Ovary (tissue), 3 donors: ENCODE results near the gene CAPG.

ENCODE experiments used
- CTCF ChIP-seq, 3 donors: fragments of 450-650 bp in 2 of 3; fragments of 200-600 bp in 1 of 3; IDR thresholded peaks; one replicate each; pipeline versions ENCODE4 v1.5.1 to v1.8.0; 2016 to 2022; ENCODE audit warnings: antibody characterized with exemption in 3 of 3, mild to moderate bottlenecking in 1 of 3
- EP300 ChIP-seq: sonication (generic); formaldehyde crosslinking; IDR thresholded peaks from one replicate; pipeline ENCODE4 v1.6.1; 2017; ENCODE audit warnings: antibody characterized with exemption
- POLR2A ChIP-seq: fragments of 450-650 bp; IDR thresholded peaks from one replicate; pipeline ENCODE4 v1.6.1; 2017; ENCODE audit warnings: antibody characterized with exemption, mild to moderate bottlenecking, moderate library complexity
- donor health status: DM: no; HTN: no; CAD: no.

- TF ChIP-seq CTCF (IDR thresholded peaks at IDR 0.05) (no peak), EP300 (no peak), POLR2A (no peak)
These were observed 9.4 kb downstream of the CAPG start for GRCh38 chr2:85400541-85401463.
